Panc1 (cell line): ENCODE measurements around the gene MYO1E. TPM values are rescaled to one million over a fixed set of nuclear protein-coding genes. Genes with fewer than 3 reads are reported as not detected.

Experiments
- ATAC-seq: fragments of 200-7000 bp; cut with Tn5 transposase; 2 replicates; pipeline ENCODE4 v1.9.1; 2020; ENCODE audit warnings: mild to moderate bottlenecking, moderate library complexity
- BruUV-seq: library from RNA; stranded (reverse); fragments of 400-500 nt; replicated peaks from 2 replicates; lab custom pipeline; 2021; lab: Mats Ljungman, UMichigan
- CTCF ChIA-PET: fragments of 300-600 bp; sonication (Branson Sonifier 250); formaldehyde crosslinking; loops from one replicate; lab custom pipeline; 2022; ENCODE audit warnings: antibody characterized with exemption; lab: Charles Lee
- POLR2A ChIA-PET: fragments of 300-600 bp; sonication (Branson Sonifier 250); formaldehyde crosslinking; loops from one replicate; lab custom pipeline; 2022; ENCODE audit warnings: antibody characterized with exemption; lab: Charles Lee
- DNase-seq: peaks from one replicate; pipeline ENCODE4 v3.0.0-alpha.2; 2010; ENCODE audit warnings: low read depth, low spot score
- H3K27ac ChIP-seq: 2 replicates; pipeline ENCODE4 v1.5.1; 2011; ENCODE audit warnings: mild to moderate bottlenecking, low read length, inconsistent platforms
- H3K27me3 ChIP-seq: fragments of 200-500 bp; sonication (Bioruptor generic); 2 replicates; pipeline ENCODE4 v1.6.0; 2014; ENCODE audit warnings: low read length, inconsistent platforms; ENCODE audit not compliant: control insufficient read depth, insufficient read depth
- H3K36me3 ChIP-seq: fragments of 200-500 bp; sonication (Bioruptor generic); 2 replicates; pipeline ENCODE4 v1.5.1; 2014; ENCODE audit warnings: inconsistent platforms, mild to moderate bottlenecking, low read length, moderate library complexity; ENCODE audit not compliant: control insufficient read depth, insufficient read depth
- H3K4me1 ChIP-seq: 2 replicates; pipeline ENCODE4 v1.5.1; 2011; ENCODE audit warnings: inconsistent platforms, mild to moderate bottlenecking, low read length, moderate library complexity; ENCODE audit not compliant: control insufficient read depth, insufficient read depth
- H3K4me3 ChIP-seq, 2 experiments: 2 replicates each; pipeline ENCODE4 v1.5.1; 2011 to 2012; ENCODE audit warnings: low read depth in 2 of 2, low read length in 2 of 2, mild to moderate bottlenecking in 2 of 2, inconsistent platforms in 1 of 2, moderate library complexity in 1 of 2
- H3K9me3 ChIP-seq: fragments of 200-500 bp; sonication (Bioruptor generic); 2 replicates; pipeline ENCODE4 v1.5.1; 2014; ENCODE audit warnings: low read depth, mild to moderate bottlenecking, inconsistent platforms, low read length, moderate library complexity; ENCODE audit not compliant: control insufficient read depth, insufficient read depth
- POLR2AphosphoS5 ChIP-seq: IDR thresholded peaks from 2 replicates; pipeline ENCODE4 v1.6.1; 2012; ENCODE audit warnings: mild to moderate bottlenecking, low read depth, low read length, moderate library complexity
- REST ChIP-seq, 2 experiments: IDR thresholded peaks; 2 replicates each; pipeline ENCODE4 v1.6.1; 2011 to 2012; ENCODE audit warnings: low read depth in 2 of 2, control low read depth in 1 of 2, low read length in 1 of 2, mild to moderate bottlenecking in 1 of 2, moderate library complexity in 1 of 2; ENCODE audit not compliant: insufficient read depth in 1 of 2
- SIN3A ChIP-seq: IDR thresholded peaks from 2 replicates; pipeline ENCODE4 v1.6.1; 2012; ENCODE audit warnings: low read depth, mild to moderate bottlenecking, low read length, moderate library complexity, borderline replicate concordance; ENCODE audit not compliant: insufficient read depth
- TCF7L2 ChIP-seq: IDR thresholded peaks from 2 replicates; pipeline ENCODE4 v1.6.1; 2011; ENCODE audit warnings: mild to moderate bottlenecking, low read depth, low read length, inconsistent platforms
- in situ Hi-C: cut with HindIII; loops from 2 replicates; pipeline ENCODE4 v1.10.0; 2016; ENCODE audit warnings: low sequenced_read_pairs, low pct_unique_long_range_greater_than_20kb
- intact Hi-C: fragments of 100-400 bp; cut with micrococcal nuclease; formaldehyde crosslinking; loops from one replicate; pipeline ENCODE4 v1.10.0; 2022; ENCODE audit not compliant: unreplicated experiment
- total RNA-seq: library from RNA; stranded (reverse); gene quantifications from one replicate; pipeline ENCODE4 v1.2.1, GENCODE V29; 2021; ENCODE audit not compliant: unreplicated experiment
- TF ChIP-seq, protein P1 (sequence below): fragments of 450-650 bp; IDR thresholded peaks from 2 replicates; pipeline ENCODE4 v1.5.1; 2017; ENCODE audit warnings: mild to moderate bottlenecking

Gene MYO1E
- total RNA-seq, 1 experiment from 2014 or later: 161 TPM

DNA sequence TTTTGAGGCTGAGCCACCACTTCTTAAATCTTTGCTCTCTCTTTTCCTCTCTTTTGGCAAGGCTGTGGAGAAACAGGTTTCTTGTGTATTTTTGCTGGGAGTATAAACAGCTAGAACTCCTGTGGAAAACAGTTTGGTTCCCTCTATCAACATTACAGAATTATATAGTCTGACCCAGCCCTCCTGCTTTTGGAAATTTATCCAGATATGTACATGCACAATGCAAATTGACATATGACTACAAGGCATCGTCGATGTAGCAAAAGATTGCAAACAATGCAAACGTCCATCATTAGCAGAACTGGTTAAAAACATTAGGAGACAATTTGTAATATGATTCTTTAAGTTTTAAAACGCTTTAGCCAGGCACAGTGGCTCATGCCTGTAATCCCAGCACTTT lies 12.5 kb upstream of the MYO1E start:
- TF ChIP-seq SIN3A (no peak), REST (IDR thresholded peaks at IDR 0.05; ENCODE audit: insufficient read depth in 1 of 2, low read depth in 2 of 2, low read length in 1 of 2) (no peak), TCF7L2 (no peak), POLR2AphosphoS5 (no peak)
- TF ChIP-seq, protein P1, sequence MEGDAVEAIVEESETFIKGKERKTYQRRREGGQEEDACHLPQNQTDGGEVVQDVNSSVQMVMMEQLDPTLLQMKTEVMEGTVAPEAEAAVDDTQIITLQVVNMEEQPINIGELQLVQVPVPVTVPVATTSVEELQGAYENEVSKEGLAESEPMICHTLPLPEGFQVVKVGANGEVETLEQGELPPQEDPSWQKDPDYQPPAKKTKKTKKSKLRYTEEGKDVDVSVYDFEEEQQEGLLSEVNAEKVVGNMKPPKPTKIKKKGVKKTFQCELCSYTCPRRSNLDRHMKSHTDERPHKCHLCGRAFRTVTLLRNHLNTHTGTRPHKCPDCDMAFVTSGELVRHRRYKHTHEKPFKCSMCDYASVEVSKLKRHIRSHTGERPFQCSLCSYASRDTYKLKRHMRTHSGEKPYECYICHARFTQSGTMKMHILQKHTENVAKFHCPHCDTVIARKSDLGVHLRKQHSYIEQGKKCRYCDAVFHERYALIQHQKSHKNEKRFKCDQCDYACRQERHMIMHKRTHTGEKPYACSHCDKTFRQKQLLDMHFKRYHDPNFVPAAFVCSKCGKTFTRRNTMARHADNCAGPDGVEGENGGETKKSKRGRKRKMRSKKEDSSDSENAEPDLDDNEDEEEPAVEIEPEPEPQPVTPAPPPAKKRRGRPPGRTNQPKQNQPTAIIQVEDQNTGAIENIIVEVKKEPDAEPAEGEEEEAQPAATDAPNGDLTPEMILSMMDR: no peak
- Histone ChIP-seq H3K9me3 (no peaks in the 10 kb centered on the region), H3K27me3 (no peaks in the 10 kb centered on the region), H3K27ac (no peak overlapping the region), H3K4me3 (no peak overlapping the region), H3K4me1 (no peaks in the 10 kb centered on the region), H3K36me3 (no peaks in the 10 kb centered on the region)
- intact Hi-C loops: no loop called here
- BruUV-seq: no TSS peak
- ATAC-seq (no peak), DNase-seq (no peak)
- in situ Hi-C loops: no loop called here
- ChIA-PET POLR2A (no interaction called here), CTCF (no interaction called here)

GRCh38 chr15:59384507-59384906 lies 11.8 kb upstream of the MYO1E start:
- DNase-seq: no peak
- in situ Hi-C loops (no loop called here), intact Hi-C loops (no loop called here)
- Histone ChIP-seq H3K36me3 (no peaks in the 10 kb centered on the region), H3K27ac (no peak overlapping the region), H3K27me3 (no peaks in the 10 kb centered on the region), H3K4me3 (no peak overlapping the region), H3K4me1 (no peaks in the 10 kb centered on the region), H3K9me3 (no peaks in the 10 kb centered on the region)
- no peak for ATAC-seq
- TF ChIP-seq POLR2AphosphoS5: no peak
- TF ChIP-seq SIN3A: no peak
- TF ChIP-seq REST (IDR thresholded peaks at IDR 0.05; ENCODE audit: insufficient read depth in 1 of 2, low read depth in 2 of 2, low read length in 1 of 2): no peak
- TF ChIP-seq, protein P1: no peak
- no peak for TF ChIP-seq TCF7L2
- no TSS peak for BruUV-seq
- CTCF ChIA-PET: interaction anchor here (0.7 kb wide), 2 partner anchors 16 to 411 kb away, joined by 5 to 7 read pairs; no protein-coding TSS in a partner anchor
- POLR2A ChIA-PET: interaction anchor here (0.6 kb wide), 2 partner anchors 144 to 165 kb away, joined by 3 read pairs; no protein-coding TSS in a partner anchor
